Peyer's patch (tissue), 4 donors: ENCODE data around the gene UBE2D3.

ENCODE experiments used
- POLR2A ChIP-seq, 2 donors: fragments of 450-650 bp; IDR thresholded peaks; one replicate each; pipeline ENCODE4 v1.5.1; 2017; ENCODE audit warnings: antibody characterized with exemption in 2 of 2, mild to moderate bottlenecking in 2 of 2, moderate library complexity in 2 of 2
- TF ChIP-seq, protein P1 (sequence below), 6 experiments: fragments of 450-650 bp in 4 of 6; fragments of 200-600 bp in 2 of 6; sonication (generic) in 1 of 6; IDR thresholded peaks; one replicate each; pipeline ENCODE4 v1.5.1; 2017 to 2019; ENCODE audit warnings: antibody characterized with exemption in 6 of 6, mild to moderate bottlenecking in 3 of 6, moderate library complexity in 1 of 6

GRCh38 chr4:102829803-102830202 is 2.5 kb upstream of the UBE2D3 start:
- TF ChIP-seq, protein P1, sequence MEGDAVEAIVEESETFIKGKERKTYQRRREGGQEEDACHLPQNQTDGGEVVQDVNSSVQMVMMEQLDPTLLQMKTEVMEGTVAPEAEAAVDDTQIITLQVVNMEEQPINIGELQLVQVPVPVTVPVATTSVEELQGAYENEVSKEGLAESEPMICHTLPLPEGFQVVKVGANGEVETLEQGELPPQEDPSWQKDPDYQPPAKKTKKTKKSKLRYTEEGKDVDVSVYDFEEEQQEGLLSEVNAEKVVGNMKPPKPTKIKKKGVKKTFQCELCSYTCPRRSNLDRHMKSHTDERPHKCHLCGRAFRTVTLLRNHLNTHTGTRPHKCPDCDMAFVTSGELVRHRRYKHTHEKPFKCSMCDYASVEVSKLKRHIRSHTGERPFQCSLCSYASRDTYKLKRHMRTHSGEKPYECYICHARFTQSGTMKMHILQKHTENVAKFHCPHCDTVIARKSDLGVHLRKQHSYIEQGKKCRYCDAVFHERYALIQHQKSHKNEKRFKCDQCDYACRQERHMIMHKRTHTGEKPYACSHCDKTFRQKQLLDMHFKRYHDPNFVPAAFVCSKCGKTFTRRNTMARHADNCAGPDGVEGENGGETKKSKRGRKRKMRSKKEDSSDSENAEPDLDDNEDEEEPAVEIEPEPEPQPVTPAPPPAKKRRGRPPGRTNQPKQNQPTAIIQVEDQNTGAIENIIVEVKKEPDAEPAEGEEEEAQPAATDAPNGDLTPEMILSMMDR (IDR thresholded peaks at IDR 0.05): no peak
- TF ChIP-seq POLR2A (IDR thresholded peaks at IDR 0.05): no peak
